Breast epithelium (tissue), 3 donors: ENCODE data around the gene ZNF780A.
"Not testable (repeated sequence)": the region's sequence is repeated elsewhere in the genome, so short reads cannot be mapped to it uniquely, and the experiment has no call there.

Experiments
- CTCF ChIP-seq, 3 donors: fragments of 450-650 bp; IDR thresholded peaks; one replicate each; pipeline ENCODE4 v1.5.1; 2016 to 2017; ENCODE audit warnings: antibody characterized with exemption in 3 of 3, mild to moderate bottlenecking in 3 of 3, moderate library complexity in 3 of 3
- POLR2A ChIP-seq: fragments of 450-650 bp; IDR thresholded peaks from one replicate; pipeline ENCODE4 v1.6.1; 2016; ENCODE audit warnings: antibody characterized with exemption, mild to moderate bottlenecking, moderate library complexity
- POLR2AphosphoS5 ChIP-seq, 3 donors: sonication (generic); formaldehyde crosslinking; IDR thresholded peaks; one replicate each; pipeline ENCODE4 v1.6.1; 2017; ENCODE audit warnings: antibody characterized with exemption in 3 of 3

- TF ChIP-seq CTCF (IDR thresholded peaks at IDR 0.05); POLR2A; POLR2AphosphoS5 (IDR thresholded peaks at IDR 0.05): not testable (repeated sequence)
These were observed 23.4 kb upstream of the ZNF780A start for GRCh38 chr19:40114119-40114518.
